SKM-1 treated with dmso at 0.1 percent for 144 hours (cell line): ENCODE data around the gene UPP2.

Experiments used
- DNase-seq: peaks from one replicate; lab custom pipeline; 2025; ENCODE audit not compliant: unreplicated experiment; lab: John Stamatoyannopoulos, UW

Gene UPP2

DNA sequence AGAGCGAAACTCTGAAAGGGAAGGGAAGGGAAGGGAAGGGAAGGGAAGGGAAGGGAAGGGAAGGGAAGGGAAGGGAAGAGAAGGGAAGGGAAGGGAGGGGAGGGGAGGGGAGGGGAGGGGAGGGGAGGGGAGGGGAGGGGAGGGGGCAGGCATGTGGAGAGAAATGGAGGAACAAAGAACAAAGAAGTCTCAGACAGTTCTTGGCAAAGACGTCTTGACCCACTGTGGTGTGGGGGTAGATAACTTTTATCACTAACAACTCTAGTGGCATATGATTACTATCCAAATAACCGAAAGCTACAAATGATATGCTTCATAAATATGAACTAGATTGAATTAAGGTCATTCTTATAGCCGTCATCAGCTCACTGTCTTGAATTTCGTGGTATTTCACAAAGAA is 3.2 kb downstream of the UPP2 start:
- no peak for DNase-seq

- DNase-seq: no peak
Measured at GRCh38 chr2:158112992-158113391, 11.3 kb downstream of the UPP2 start.

DNA sequence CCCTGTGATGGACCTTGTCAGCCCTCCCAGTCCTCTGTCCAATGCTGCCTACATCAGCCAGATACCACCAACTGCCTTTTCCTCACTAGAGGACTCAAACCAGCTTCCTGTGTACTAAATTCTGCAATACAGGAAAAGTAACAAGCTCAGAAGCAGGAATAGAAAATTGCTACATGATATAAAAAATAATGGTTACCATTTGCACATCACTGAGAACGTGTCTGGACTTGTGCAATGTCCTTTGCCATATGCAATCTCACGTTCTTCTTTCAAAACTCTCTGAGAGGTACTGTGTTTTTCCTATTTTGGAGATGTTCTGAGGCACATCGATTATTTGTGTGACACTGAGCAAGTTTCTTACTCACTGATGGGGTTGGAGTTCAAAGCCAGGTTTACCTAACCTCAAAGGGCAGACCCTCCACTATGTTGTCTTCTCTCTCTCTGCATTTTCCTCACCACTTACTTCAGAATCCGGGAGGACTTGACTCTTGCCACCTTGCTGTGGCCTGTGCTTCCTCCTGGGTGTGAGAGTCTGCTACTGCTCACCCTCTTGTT is 12.1 kb downstream of the UPP2 start:
- peak; percentile 83 for DNase-seq

GRCh38 chr2:158114516-158114915 is 12.8 kb downstream of the UPP2 start:
- DNase-seq: peak; percentile 37

GRCh38 chr2:158115202-158115767 is 13.6 kb downstream of the UPP2 start:
- peak; percentile 2 for DNase-seq

DNA sequence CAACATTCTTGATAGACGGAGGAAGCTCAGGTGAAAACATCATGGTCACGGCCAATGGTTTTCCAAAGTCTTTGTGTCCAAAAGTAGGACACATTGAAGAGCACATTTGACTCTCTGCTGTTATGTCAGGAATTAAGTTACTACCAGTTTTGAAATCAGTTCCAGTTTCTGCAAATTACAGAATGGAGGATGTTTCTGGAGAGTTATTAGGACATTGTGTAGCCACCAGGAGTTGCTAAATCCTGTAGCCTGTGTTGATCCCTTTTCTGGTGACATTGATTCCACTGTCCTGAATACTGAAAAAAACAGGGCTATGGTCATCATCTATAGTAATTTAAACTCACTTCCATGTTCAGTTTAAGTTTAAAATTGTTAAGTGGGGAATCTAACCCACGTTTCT is 15.3 kb downstream of the UPP2 start:
- DNase-seq: peak; percentile 42

- no peak for DNase-seq
Measured at GRCh38 chr2:158120102-158120501, 18.4 kb downstream of the UPP2 start.

DNA sequence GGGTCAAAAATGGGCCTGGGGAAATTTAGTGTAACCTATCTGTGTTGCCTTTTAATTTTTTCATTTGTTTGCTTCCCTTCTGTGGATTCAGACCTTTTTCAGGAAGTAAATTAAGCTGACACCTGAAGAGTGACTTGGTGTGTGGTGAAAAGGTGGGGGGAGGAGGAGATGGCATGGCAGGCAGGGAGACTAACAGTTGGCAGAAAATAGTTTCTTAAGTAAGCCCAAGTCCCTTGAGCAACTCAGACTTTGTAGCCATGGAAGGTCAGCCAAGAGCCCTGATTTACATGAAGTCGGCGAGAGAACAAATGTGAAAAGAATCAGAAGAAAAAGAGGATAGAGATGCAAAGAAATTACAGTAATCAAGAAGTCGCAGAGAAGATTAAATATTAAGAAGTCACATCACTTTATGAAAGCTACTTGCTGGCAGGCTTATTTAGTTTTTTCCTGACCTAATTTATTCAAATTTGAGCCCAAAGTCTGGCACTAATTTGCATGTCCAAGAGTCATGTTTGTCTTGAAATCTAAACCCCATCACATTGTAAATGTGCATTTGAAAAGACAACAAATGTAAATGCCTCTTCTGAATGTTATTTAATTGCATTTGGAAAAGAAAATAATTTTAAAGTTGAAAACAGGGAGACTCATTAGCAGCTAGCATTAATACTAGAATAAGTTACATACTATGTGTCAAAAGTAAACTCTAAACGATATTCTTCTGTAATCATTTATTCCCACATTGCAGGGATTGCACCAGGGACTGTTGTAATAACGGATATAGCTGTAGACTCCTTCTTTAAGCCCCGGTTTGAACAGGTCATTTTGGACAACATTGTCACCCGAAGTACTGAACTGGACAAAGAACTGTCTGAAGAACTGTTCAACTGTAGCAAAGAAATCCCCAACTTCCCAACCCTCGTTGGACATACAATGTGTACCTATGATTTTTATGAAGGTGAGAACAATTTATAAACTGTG is 19.3 kb downstream of the UPP2 start:
- peak; percentile 34 for DNase-seq

GRCh38 chr2:158124896-158125295 is 23.2 kb downstream of the UPP2 start:
- DNase-seq: no peak

DNA sequence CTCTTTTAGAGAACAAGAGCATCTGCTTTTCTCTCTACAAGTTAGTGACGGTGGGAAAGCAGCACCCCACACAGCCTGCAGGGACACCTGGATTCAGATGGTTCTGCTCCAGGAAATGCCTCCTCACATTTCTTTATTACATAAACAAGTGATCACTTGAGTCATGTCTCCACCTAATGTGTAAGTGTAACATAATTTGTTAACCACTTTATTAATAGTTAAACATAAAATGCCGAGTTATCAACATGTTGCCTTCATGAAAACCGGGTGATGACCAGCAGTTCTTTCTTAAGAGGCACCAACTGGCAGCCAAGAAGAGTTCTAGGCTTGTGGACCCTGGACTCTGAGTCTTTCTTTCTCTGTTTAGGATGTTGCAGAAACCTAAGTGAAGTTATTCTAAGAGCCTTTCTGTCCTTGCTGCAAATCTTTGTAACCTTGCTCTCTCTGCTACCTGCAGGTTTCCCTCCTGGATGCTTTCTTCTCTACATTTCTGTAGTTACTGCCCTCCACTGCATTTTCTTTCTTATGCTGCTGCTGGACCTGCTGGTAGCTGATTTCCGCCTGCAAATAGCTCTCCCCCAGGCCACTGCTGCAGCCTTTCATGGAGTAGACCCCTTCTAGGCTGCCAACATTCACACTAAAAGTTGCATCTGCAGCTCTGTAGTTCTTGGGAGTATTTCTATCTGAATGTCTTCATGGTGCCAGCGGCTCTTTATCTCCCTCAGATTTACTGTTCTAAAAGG is 24.3 kb downstream of the UPP2 start:
- no peak for DNase-seq

- no peak for DNase-seq
Measured at GRCh38 chr2:158127380-158127804, 25.7 kb downstream of the UPP2 start.

DNA sequence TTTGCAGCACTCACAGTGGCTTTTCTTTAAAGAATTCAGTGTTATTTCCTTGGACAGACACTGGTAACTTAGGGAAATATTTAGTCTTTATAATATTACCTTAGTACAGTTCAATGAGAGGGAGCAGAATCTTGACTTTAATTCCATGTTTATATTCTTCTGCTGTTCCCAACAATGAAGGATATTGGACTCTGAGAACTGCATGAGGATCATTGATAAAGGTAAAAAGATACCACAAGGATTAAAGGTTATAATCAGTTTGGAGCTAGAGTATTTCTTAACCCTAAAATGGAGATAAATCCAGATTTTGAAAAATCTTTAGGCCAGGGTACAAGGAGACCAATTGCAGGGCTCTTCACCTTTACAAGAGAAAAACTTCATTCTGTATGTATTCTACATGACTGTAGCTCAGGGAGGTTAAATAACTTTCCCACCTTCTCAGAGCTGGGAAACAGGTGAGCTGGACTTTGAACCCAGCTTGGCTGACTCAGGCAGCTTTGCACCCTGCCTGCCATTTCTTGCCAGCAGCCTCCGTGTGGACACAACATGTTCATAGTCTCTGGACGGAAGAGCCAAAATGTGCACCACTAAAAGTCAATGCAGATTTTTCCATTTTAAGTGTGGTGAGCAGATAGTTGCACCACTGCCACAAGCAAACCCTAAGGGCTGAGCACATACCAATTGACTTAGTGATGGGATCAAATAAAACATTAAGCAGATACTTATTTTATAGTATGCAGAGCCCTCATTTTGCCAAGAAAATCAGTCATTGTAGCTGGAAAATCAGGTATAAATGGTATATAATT is 26.7 kb downstream of the UPP2 start:
- DNase-seq: no peak

GRCh38 chr2:158129037-158129436 is 27.4 kb downstream of the UPP2 start:
- no peak for DNase-seq

DNA sequence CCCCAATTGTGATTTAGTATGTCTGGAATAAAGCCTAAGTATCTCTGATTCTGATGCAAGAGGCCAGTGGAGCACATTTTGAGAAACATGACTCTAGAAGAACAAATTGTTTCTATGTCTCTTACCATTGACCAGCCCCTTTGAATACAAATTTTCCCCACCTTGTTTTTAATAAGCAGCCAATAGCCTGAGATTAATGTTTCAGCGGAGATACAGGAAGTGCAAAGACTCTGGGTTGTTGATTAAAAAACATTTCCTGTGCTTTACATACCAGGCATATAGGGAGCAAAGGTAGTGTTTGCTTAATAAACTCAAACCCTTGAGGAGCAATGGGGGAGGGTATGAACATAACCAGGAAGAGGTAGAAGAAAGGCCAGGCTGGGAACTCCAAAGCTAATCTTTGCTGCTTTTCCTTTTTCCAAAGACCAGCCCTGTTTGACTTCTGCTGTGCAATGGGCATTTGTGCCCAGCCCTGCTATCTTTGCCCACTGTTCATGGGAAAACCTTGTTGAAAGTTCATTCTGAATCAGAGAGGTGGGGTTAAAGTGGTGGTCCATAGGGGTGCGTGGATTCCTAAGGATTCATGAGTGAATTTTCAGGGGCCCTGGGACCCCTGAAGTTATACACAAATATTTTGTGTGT is 29.3 kb downstream of the UPP2 start:
- DNase-seq: no peak

DNA sequence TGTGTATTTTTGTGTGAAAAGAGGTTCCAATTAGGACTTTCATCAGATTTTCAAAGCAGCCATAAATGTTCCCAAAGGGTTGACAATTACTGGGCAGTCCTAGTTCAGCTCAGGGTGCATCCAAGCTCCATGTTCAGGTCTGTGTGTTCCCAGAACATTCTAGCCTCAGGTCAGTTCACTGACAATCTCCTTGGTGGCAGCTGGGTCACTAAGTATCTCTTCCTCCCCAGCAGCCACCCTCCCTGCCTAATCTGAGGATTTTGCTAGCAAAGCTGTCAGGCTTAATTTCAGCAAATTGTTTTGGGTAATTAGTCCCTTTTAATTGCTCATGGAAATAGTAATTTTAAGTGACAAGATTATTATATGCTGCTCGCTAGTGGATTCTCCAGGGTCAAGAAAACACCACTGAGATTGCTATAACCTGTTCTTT is 29.8 kb downstream of the UPP2 start:
- DNase-seq: no peak

GRCh38 chr2:158131919-158132566 is 30.4 kb downstream of the UPP2 start:
- no peak for DNase-seq

- no peak for DNase-seq
Measured at GRCh38 chr2:158134055-158134454, 32.4 kb downstream of the UPP2 start.

DNA sequence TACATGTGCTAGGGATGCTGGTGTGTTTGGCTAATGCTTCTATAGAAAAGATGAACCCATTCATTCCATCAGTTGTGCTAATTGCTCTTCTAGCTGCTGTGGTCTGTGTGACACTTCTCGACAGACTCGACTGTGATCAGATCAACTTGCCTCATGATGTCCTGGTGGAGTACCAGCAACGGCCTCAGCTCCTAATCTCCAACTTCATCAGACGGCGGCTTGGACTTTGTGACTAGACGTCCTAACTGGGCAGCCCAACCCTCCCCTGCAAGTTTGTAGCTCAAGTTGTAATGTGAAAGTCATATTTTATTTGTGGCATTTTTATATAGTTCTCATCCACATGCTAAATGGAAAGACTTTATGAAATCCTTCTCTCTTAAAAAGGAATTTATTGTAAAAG is 33.0 kb downstream of the UPP2 start:
- DNase-seq: no peak

- DNase-seq: no peak
Measured at GRCh38 chr2:158135096-158135495, 33.4 kb downstream of the UPP2 start.

GRCh38 chr2:158138255-158138654 is 36.6 kb downstream of the UPP2 start:
- DNase-seq: no peak
